Measurements from ENCODE around the gene SCP2.

GRCh38 chr1:53093778-53094532, 166.9 kb downstream of the SCP2 start:
- TF ChIP-seq CTCF (IDR thresholded peaks at IDR 0.05; ENCODE audit: low read depth, low read length, poor library complexity, severe bottlenecking) (no peak), EZH2phosphoT487 (IDR thresholded peaks at IDR 0.05; ENCODE audit: borderline replicate concordance, low read length) (no peak)

Data from DOHH2 (cell line).